ENCODE results near the gene ERF.

ERF gene

GRCh38 chr19:42200116-42200715 lies 54.7 kb downstream of the ERF start:
- Histone ChIP-seq H3K36me3 (ENCODE audit: control insufficient read depth, insufficient read depth, low read length) (peaks cover 61% of the 10 kb centered on the region), H3K9ac (ENCODE audit: low read length) (no peak overlapping the region), H3K27ac (ENCODE audit: low read depth, low read length) (no peak overlapping the region), H3K9me3 (ENCODE audit: control insufficient read depth, insufficient read depth, low read depth, low read length) (no peaks in the 10 kb centered on the region), H3K27me3 (ENCODE audit: control insufficient read depth, insufficient read depth, low read length) (no peaks in the 10 kb centered on the region), H3K4me1 (ENCODE audit: control insufficient read depth, insufficient read depth, low read length) (peaks cover 31% of the 10 kb centered on the region), H3K4me3 (ENCODE audit: low read depth, low read length) (no peak overlapping the region)

GRCh38 chr19:42199440-42200115 lies 55.4 kb downstream of the ERF start:
- no peak overlapping the region for H3K4me3 ChIP-seq (ENCODE audit: low read depth, low read length)
- H3K27me3 ChIP-seq (ENCODE audit: control insufficient read depth, insufficient read depth, low read length): no peaks in the 10 kb centered on the region
- H3K36me3 ChIP-seq (ENCODE audit: control insufficient read depth, insufficient read depth, low read length): peaks cover 58% of the 10 kb centered on the region
- H3K27ac ChIP-seq (ENCODE audit: low read depth, low read length): no peak overlapping the region
- H3K4me1 ChIP-seq (ENCODE audit: control insufficient read depth, insufficient read depth, low read length): peaks cover 28% of the 10 kb centered on the region
- no peaks in the 10 kb centered on the region for H3K9me3 ChIP-seq (ENCODE audit: control insufficient read depth, insufficient read depth, low read depth, low read length)
- peak overlapping the region; percentile 18 for H3K9ac ChIP-seq (ENCODE audit: low read length)

GRCh38 chr19:42198676-42199439 lies 56.1 kb downstream of the ERF start:
- Histone ChIP-seq H3K27ac (ENCODE audit: low read depth, low read length) (no peak overlapping the region), H3K4me1 (ENCODE audit: control insufficient read depth, insufficient read depth, low read length) (peaks cover 26% of the 10 kb centered on the region), H3K9me3 (ENCODE audit: control insufficient read depth, insufficient read depth, low read depth, low read length) (no peaks in the 10 kb centered on the region), H3K36me3 (ENCODE audit: control insufficient read depth, insufficient read depth, low read length) (peaks cover 52% of the 10 kb centered on the region), H3K27me3 (ENCODE audit: control insufficient read depth, insufficient read depth, low read length) (no peaks in the 10 kb centered on the region), H3K9ac (ENCODE audit: low read length) (no peak overlapping the region), H3K4me3 (ENCODE audit: low read depth, low read length) (no peak overlapping the region)
